Measurements from ENCODE around the gene BAHD1.

The BAHD1 gene

DNA sequence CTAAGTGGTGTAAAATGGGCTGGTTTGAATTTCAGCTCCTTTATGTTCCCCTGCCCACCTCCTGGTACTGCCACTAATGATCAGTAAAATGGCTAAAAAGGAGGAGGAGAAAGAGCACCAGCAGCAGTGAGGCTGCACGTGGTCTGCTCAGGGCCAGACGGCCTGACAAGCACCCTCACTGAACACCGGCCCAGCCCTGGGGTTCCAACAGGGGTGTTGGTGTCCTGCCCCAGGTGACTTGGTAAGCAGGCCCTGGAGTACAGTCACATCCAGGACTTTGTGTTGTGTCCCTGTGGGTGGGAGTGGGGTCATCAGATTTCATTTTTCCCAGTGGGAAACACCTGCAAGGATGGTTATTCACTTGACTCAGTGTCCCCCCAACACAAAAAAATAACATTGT lies 5.4 kb downstream of the BAHD1 start:
- DNase-seq = no peak

- no peak for DNase-seq
Observed at GRCh38 chr15:40448354-40448753, 7.6 kb downstream of the BAHD1 start.

DNA sequence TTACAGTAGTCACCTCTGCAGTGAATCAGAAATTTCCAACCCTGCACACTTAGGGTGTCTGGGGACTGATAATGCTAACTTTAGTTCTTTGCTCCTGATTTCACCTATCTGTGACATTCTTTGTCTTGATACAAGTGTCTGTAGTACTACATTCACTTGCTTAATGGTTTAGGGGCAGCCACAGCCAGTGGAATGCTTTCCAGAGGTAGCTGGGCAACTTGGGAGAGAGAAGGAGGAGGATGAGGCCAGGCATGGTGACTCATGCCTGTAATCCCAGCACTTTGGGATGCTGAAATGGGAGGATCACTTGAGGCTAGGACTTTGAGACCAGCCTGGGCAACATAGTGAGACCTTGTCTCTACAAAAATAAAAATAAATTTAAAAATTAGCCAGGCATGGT lies 8.5 kb downstream of the BAHD1 start:
- no peak for DNase-seq

DNA sequence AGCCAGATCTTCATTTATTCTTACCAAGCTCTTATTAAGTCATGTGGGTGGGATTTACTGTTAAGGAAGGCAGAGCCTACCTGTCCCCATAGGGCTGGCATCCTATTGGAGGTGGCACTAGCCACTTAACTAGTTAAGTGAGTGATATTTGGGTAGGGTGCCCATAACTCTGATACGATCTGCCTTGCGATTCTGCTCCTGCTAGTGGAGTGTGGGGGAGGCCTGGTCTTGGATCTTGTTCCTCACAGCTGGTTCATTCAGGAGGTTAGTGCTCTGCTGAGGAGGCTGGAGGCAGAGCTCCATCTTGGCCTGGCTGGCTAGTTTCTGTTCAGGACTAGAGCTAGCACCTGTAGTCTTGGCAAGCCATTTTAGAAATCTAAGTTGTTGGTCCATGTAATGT lies 9.3 kb downstream of the BAHD1 start:
- DNase-seq = no peak

DNA sequence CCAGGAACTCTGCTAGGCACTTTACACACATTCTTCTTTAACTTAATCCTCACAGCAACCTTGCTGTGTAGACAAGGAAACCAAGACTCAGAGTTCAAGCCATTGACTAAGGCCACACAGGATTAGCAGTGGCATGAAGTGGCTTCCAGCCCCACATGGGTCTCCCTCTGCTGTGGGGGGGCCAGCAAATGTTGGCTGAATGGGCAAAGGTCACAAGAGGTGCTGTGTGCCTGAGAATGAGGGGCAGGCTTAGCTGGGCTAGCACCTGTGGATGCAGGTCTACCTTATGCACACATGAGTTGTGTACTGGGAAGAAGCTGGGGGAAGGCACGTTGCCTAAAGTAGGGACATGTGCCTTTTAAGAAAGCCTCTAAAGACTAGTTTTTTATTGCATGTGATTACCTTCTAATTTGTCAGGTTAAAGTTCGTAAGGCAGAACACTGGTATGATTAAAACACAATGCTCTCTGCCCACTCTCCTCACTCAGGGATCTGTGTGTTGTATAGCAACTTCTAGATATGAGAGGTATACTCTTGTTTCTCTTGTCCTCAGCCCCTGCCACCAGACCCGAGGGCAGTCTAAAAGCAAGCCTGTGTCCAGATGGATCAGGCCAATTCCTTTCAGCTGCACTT lies 10.9 kb downstream of the BAHD1 start:
- no peak for DNase-seq

- no peak for DNase-seq
Observed at GRCh38 chr15:40452296-40453090, 11.7 kb downstream of the BAHD1 start.

GRCh38 chr15:40453941-40454340 lies 13.2 kb downstream of the BAHD1 start:
- peak; percentile 33 for DNase-seq

GRCh38 chr15:40454904-40455391 lies 14.2 kb downstream of the BAHD1 start:
- DNase-seq = peak; percentile 37

- DNase-seq = no peak
Observed at GRCh38 chr15:40456299-40456712, 15.6 kb downstream of the BAHD1 start.

DNA sequence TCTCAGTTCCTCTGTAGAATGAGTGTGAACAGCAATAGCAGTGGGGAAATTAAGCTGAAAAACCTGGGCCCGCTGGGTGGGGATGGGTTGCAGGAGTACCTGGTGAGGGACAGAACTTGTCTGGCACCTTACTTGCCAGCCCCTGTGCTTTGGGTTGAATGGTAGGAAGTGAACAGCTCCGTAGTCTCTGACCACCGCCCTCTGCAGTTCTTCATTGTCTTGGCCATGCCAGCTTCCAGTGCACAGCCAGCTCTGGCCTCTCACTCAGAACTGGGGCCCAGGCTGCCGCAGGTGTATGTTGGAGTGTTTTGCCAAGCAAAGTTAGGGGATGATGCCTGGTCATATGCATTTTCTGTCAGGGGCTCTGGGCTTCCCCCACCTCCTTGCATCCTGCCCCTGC lies 16.0 kb downstream of the BAHD1 start:
- no peak for DNase-seq

GRCh38 chr15:40458495-40459371 lies 18.0 kb downstream of the BAHD1 start:
- DNase-seq = no peak

GRCh38 chr15:40459391-40460015 lies 18.8 kb downstream of the BAHD1 start:
- DNase-seq = no peak

DNA sequence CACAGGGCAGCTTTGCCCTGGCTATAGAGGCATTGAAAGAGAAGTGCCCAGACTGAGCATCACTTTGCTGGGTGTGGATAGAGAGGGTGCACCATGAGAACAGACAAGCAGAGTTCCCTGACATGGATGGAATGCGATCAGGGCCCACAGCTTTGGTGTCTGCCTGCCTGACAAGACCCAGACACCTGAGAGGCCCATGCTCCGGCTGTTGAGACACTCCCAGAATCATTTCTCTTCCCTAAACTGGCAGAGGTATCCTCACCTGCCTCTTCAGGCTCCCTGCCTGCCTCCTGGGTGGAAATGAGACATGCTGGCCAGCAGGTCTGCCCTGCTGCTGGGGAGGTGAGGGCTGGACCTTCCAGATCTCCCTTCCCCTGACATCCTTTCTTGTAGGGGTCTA lies 19.7 kb downstream of the BAHD1 start:
- no peak for DNase-seq

DNA sequence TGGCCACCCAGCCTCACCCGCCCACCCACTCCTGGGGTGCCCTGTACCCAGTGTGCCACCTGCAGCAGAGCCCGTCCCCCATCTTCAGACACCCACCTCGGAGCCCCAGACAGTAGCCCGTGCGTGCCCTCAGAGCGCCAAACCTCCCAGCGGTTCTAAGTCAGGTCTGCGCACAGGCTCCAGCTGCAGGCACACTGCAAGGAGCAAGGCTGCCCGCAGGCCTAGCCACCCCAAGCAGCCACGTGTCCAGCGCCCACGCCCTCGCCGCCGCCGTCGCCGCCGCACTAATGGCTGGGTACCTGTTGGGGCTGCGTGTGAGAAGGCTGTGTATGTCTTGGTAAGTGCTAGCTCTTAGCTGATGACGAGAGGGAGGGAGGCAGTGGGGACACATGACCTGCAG lies 21.2 kb downstream of the BAHD1 start:
- no peak for DNase-seq

DNA sequence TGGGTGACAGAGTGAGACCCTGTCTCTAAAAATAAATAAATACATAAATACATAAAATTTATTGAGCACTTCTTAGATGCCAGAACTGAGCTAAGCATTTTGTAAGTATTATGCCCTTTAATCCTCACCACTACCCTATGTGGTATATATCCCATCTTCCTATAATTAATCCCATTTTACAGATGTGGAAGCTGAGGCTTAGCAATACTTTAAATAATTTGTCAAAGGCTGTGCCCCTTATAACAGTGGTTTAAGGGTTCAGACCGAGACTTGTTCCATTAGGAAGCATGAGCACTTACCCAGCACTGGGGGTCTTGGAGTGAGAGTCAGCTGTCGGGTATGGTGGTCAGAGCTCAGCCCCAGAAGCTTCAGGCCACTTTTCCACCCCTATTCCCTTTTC lies 22.5 kb downstream of the BAHD1 start:
- DNase-seq = no peak

GRCh38 chr15:40463886-40464545 lies 23.3 kb downstream of the BAHD1 start:
- DNase-seq = no peak

DNA sequence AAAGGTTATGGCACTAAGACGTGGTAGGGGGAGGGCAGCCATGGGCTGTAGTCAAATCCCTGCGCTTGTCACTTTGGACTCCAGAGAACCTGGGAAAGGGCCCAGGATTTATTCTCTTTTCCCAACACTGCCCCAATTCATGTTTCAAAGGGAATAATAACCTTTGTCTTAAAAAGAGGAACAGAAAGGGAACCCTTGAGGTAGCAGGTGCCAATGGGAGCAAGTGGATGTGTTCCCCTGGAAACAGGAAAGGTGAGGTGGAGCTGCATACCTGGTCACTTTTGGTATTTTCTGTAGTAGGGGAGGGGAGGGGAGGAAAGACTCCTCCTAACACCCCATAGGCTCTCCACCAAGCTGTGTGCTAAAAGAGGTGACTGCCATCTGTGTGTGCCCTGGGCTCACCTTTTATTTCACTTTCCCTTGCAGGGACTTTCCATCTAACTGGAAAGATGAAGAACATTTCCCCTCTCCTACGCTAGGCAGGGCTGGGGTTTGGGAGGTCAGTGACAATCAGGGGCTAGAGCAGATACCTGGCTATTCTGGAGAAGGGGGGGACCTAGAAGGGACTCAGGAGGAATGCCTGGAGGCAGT lies 23.9 kb downstream of the BAHD1 start:
- no peak for DNase-seq

- no peak for DNase-seq
Observed at GRCh38 chr15:40465939-40466338, 25.2 kb downstream of the BAHD1 start.

- no peak for DNase-seq
Observed at GRCh38 chr15:40466426-40467260, 25.9 kb downstream of the BAHD1 start.

GRCh38 chr15:40467261-40467615 lies 26.5 kb downstream of the BAHD1 start:
- no peak for DNase-seq

DNA sequence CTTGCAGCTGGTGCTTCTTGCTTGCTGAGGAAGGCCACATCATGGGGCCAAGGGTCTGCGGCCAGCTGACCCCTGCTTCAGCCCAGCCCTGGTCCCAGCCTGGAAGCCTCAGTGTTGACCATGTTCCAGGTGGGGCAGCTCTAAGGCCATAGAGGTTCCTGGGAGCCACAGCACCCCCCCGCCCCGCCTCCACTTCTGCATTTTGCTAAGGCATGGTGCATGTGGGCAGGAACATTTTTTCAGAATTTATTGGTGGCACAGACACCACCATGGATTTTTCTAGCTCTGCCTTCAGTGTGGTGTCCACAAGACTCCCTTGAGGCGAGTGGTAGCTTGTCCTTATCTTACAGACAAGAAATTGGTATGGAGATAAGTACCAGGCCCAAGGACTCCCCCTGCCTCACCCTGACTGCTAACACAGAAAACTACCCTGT lies 28.2 kb downstream of the BAHD1 start:
- DNase-seq = no peak

Data from stimulated activated CD4-positive, alpha-beta T cell treated with anti-CD3 and anti-CD28 coated beads, Interleukin-15, amount 100 ng/mL, for 24 hours (primary cell).